ENCODE data around the gene RER1.

RER1 gene

DNA sequence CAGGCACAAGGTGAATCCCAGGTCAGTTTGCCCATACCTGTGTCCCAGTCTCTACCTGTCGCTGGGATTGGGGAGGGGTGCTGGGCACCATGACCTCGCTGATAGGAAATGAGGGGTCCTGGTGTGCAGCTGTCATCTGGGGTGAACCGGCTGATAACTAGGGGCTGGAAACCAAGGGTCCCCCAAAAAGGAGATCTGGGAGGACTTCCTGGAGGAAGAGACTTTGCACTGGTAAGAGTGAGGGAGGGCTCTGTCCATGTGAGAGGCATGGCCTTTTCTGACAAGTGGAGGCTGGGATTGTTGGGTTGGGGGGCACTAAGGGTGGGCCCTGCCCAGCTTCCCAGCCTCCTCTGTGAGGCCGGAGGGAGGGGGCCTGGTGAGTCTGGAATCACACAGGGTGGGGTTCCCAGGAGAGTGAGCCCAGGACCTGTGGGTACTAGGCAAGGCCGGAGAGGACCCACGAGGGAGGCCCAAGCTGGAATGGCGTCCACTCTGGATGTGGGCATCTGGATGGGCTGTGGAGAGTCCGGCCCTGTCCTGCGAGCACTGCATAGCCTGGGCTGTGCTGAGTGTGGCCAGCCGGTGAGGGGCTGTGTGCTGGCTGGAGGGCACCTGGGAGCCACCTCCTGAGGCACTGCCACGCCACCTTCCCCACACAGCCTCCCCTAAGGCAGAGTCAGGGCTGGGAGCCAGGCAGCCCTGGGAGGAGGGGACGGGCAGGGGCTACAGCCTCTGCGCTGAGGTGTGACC is 25.6 kb downstream of the RER1 start:
- Histone ChIP-seq H3K27me3 (replicated peaks; ENCODE audit: insufficient read depth, low read length) (peaks cover 54% of the 10 kb centered on the region), H3K9ac (ENCODE audit: low read length) (no peak overlapping the region), H4K20me1 (ENCODE audit: insufficient read depth, low read length) (no peaks in the 10 kb centered on the region), H3K36me3 (replicated peaks; ENCODE audit: insufficient read depth, low read length) (no peaks in the 10 kb centered on the region), H3K4me2 (ENCODE audit: low read depth, low read length) (no peak overlapping the region), H3K27ac (ENCODE audit: low read length) (no peak overlapping the region), H2AFZ (ENCODE audit: low read length) (no peak overlapping the region), H3K9me2 (replicated peaks; ENCODE audit: insufficient read depth, low read length) (no peaks in the 10 kb centered on the region), H3K4me1 (ENCODE audit: low read length) (peaks cover 25% of the 10 kb centered on the region), H3K79me2 (ENCODE audit: low read length) (no peaks in the 10 kb centered on the region), H3K4me3 (ENCODE audit: low read length) (no peak overlapping the region), H3K9me3 (replicated peaks; ENCODE audit: insufficient read depth, low read length) (no peaks in the 10 kb centered on the region), H3F3A (ENCODE audit: insufficient read depth, low read length) (peaks cover 11% of the 10 kb centered on the region)
- no peak for DNase-seq
- TF ChIP-seq EZH2phosphoT487 (IDR thresholded peaks at IDR 0.05; ENCODE audit: low read length) (no peak), EZH2 (optimal IDR thresholded peaks at IDR 0.05; ENCODE audit: low read depth, low read length) (no peak)
- TF ChIP-seq, protein P1, sequence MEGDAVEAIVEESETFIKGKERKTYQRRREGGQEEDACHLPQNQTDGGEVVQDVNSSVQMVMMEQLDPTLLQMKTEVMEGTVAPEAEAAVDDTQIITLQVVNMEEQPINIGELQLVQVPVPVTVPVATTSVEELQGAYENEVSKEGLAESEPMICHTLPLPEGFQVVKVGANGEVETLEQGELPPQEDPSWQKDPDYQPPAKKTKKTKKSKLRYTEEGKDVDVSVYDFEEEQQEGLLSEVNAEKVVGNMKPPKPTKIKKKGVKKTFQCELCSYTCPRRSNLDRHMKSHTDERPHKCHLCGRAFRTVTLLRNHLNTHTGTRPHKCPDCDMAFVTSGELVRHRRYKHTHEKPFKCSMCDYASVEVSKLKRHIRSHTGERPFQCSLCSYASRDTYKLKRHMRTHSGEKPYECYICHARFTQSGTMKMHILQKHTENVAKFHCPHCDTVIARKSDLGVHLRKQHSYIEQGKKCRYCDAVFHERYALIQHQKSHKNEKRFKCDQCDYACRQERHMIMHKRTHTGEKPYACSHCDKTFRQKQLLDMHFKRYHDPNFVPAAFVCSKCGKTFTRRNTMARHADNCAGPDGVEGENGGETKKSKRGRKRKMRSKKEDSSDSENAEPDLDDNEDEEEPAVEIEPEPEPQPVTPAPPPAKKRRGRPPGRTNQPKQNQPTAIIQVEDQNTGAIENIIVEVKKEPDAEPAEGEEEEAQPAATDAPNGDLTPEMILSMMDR (IDR thresholded peaks at IDR 0.05; ENCODE audit: low read length), result no peak

DNA sequence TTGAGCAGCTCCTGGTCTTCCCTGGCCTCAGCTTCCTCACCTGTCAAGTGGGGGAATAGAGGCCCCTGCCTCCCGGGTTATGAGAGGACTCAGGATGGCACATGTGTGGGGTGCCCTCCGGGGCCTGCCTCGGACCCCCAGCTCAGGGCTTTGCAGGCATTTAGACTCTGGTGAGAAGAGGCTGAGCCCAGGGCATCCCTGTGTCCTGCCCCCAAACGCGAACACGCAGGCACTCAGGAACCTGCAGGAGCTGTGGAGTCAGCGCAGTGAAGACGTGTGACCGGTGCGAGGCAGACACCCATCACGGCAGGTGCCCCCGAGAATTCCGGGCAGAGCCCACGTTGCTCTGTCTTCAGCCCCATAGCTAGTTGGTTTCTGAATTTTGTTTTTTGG is 26.2 kb downstream of the RER1 start:
- Histone ChIP-seq H3K27ac (ENCODE audit: low read length) (no peak overlapping the region), H3K27me3 (replicated peaks; ENCODE audit: insufficient read depth, low read length) (peaks cover 59% of the 10 kb centered on the region)

DNA sequence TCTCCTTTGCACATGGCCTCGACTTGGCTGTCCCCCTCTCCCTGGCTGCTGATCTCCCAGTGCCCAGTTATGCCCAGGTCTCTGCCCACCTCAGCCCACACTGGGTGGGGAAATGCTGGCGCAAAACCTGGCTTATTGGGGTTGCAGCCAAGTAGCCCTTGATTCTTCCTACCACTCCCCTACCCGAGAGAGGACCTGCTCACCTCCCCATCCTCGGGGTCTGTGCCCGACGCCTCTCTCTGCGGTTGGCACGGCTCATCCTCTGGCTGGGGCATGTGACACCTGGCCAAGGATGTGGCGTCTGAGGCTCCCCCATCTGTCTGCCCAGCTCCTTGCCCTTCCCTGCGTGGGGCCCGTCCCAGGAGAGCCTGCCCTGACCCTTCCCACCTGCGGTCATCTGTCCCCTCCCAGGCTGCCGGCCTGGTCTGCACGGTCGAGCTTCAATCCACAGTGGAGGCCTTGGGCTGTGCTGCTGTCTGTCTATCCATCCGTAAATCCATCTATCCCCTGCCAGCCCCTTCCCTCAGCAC is 27.2 kb downstream of the RER1 start:
- Histone ChIP-seq H2AFZ (ENCODE audit: low read length) (no peak overlapping the region), H3F3A (ENCODE audit: insufficient read depth, low read length) (peaks cover 4% of the 10 kb centered on the region; the same call in 1 of the 2 replicates), H3K27me3 (replicated peaks; ENCODE audit: insufficient read depth, low read length) (peaks cover 70% of the 10 kb centered on the region), H3K9me3 (replicated peaks; ENCODE audit: insufficient read depth, low read length) (no peaks in the 10 kb centered on the region), H3K79me2 (ENCODE audit: low read length) (no peaks in the 10 kb centered on the region), H3K4me1 (ENCODE audit: low read length) (peaks cover 21% of the 10 kb centered on the region), H3K4me3 (ENCODE audit: low read length) (no peak overlapping the region), H3K9ac (ENCODE audit: low read length) (no peak overlapping the region), H3K36me3 (replicated peaks; ENCODE audit: insufficient read depth, low read length) (no peaks in the 10 kb centered on the region), H3K9me2 (replicated peaks; ENCODE audit: insufficient read depth, low read length) (no peaks in the 10 kb centered on the region), H4K20me1 (ENCODE audit: insufficient read depth, low read length) (no peaks in the 10 kb centered on the region), H3K4me2 (ENCODE audit: low read depth, low read length) (no peak overlapping the region), H3K27ac (ENCODE audit: low read length) (no peak overlapping the region)
- no peak for DNase-seq
- no peak for TF ChIP-seq EZH2 (optimal IDR thresholded peaks at IDR 0.05; ENCODE audit: low read depth, low read length)
- TF ChIP-seq, protein P1 (IDR thresholded peaks at IDR 0.05; ENCODE audit: low read length), result no peak
- TF ChIP-seq EZH2phosphoT487 (IDR thresholded peaks at IDR 0.05; ENCODE audit: low read length), result no peak

More for the DNA sequence above, 26.2 kb downstream of the RER1 start:
- Histone ChIP-seq H3K9ac (ENCODE audit: low read length) (no peak overlapping the region), H3K36me3 (replicated peaks; ENCODE audit: insufficient read depth, low read length) (no peaks in the 10 kb centered on the region), H2AFZ (ENCODE audit: low read length) (no peak overlapping the region), H3K4me2 (ENCODE audit: low read depth, low read length) (no peak overlapping the region), H4K20me1 (ENCODE audit: insufficient read depth, low read length) (no peaks in the 10 kb centered on the region), H3K9me2 (replicated peaks; ENCODE audit: insufficient read depth, low read length) (no peaks in the 10 kb centered on the region), H3K79me2 (ENCODE audit: low read length) (no peaks in the 10 kb centered on the region), H3K4me3 (ENCODE audit: low read length) (no peak overlapping the region), H3K4me1 (ENCODE audit: low read length) (peaks cover 25% of the 10 kb centered on the region), H3F3A (ENCODE audit: insufficient read depth, low read length) (peaks cover 11% of the 10 kb centered on the region), H3K9me3 (replicated peaks; ENCODE audit: insufficient read depth, low read length) (no peaks in the 10 kb centered on the region)
- DNase-seq, result no peak
- no peak for TF ChIP-seq EZH2phosphoT487 (IDR thresholded peaks at IDR 0.05; ENCODE audit: low read length)
- TF ChIP-seq EZH2 (optimal IDR thresholded peaks at IDR 0.05; ENCODE audit: low read depth, low read length), result no peak
- TF ChIP-seq, protein P1 (IDR thresholded peaks at IDR 0.05; ENCODE audit: low read length), result no peak
